GM18499 (cell line): ENCODE measurements around the gene LRRC8E.
A peak's percentile ranks its signal among the peaks of the same experiment; 100 is the strongest.
"Not testable (repeated sequence)": the region's sequence is repeated elsewhere in the genome, so short reads cannot be mapped to it uniquely, and the experiment has no call there.

Experiments used
- ATAC-seq: cut with Tn5 transposase; IDR thresholded peaks from one replicate; pipeline ENCODE4 v1.9.1; 2021; ENCODE audit warnings: moderate number of reproducible peaks; ENCODE audit not compliant: insufficient read depth, unreplicated experiment

The LRRC8E gene

DNA sequence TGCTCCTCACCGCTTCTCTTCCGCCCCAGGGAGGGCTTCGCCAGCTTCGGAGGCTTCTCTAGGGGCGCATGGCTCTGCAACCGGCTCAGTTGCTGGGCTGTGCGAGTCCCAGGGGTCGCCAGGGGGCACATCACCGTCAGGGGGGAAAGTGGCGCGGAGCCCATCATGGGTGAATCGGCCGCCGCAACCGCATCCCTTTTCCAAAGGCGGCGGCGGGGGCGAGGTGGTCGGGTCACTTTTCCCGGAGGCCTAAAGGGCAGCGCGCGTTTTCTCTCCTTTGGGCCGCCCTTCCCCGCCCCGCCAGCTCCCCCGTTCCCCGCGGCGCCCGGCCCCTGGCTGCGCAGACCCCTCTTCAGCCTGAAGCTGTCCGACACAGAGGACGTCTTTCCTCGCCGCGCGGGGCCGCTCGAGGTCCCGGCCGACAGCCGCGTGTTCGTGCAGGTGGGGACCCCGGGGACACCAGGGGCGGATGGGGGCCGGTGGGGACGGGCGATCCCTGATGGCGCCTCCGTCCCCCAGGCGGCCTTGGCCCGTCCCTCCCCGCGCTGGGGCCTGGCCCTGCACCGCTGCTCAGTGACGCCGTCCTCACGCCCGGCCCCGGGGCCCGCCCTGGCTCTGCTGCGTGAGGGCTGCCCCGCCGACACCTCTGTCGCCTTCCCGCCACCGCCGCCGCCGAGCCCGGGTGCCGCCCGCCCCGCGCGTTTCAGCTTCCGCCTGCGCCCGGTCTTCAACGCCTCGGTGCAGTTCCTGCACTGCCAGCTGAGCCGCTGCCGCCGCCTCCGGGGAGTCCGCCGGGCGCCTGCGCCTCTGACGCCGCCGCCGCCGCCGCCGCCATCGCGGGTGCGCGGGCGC is 28.0 kb downstream of the LRRC8E start:
- ATAC-seq, result no peak

DNA sequence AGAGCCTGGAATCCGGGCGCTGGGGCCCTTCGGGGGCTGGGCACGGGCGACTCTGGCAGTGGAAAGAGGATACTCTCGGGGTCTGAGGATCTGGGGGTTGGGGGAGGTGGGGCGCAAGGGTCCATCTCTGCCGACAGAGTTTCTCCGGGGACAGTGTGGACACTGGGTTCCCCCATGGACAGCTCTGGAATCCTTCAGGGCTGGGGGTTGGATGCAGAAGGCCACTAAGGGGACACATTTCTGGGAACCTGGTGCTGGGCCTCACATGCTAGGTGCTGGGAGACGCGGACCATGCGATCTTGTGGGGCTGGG is 28.6 kb downstream of the LRRC8E start:
- ATAC-seq, result no peak

DNA sequence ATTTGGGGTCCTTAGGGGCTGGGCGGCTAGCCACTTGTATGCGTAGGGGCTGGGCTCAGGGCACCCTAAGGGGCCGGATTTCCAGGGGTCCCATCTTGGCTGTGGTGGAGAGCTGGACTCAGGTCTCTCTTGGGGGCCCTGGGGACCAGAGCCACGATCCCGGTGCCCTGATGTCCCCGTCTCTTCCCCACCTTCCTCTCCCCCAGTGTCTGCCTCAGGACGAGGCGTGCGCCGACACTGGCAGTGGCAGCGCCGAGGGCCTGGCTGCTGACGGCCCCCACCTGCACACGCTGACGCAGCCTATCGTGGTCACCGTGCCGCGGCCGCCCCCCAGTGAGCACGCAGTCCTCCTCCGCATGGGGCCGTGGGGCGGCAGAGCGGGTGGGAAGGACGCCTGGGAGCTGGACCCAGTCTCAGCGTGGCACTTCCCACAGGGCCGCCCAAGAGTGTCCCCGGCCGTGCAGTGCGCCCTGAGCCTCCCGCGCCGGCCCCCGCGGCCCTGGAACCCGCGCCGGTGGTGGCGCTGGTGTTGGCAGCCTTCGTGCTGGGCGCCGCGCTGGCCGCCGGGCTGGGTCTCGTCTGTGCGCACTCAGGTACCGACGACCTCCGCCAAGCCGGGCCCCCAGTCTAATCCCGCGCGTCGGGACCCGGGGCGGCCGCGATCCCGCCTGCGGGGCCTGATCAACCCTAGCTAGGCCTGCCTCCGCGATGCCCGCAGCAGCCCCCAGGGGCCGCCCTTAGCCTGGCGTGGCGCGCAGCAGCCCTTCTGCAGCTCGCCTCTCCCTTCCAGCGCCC is 29.2 kb downstream of the LRRC8E start:
- ATAC-seq, result no peak

DNA sequence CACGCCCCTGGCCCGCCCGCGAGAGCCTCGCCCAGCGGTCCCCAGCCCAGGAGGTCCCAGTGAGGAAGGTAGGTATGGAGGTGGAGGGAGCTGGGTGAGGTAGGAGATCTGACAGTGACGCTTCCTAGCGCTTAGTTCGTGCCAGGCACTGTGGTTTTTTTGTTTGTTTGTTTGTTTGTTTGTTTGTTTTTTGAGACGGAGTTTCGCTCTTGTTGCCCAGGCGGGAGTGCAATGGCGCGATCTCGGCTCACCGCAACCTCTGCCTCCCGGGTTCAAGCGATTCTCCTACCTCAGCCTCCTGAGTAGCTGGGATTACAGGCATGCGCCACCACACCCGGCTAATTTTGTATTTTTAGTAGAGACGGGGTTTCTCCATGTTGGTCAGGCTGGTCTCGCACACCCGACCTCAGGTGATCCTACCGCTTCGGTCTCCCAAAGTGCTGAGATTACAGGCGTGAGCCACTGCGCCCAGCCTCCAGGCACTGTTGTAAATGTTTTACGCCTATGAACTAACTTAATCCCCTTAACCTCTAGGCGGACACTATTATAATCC is 29.8 kb downstream of the LRRC8E start:
- not testable (repeated sequence) for ATAC-seq

DNA sequence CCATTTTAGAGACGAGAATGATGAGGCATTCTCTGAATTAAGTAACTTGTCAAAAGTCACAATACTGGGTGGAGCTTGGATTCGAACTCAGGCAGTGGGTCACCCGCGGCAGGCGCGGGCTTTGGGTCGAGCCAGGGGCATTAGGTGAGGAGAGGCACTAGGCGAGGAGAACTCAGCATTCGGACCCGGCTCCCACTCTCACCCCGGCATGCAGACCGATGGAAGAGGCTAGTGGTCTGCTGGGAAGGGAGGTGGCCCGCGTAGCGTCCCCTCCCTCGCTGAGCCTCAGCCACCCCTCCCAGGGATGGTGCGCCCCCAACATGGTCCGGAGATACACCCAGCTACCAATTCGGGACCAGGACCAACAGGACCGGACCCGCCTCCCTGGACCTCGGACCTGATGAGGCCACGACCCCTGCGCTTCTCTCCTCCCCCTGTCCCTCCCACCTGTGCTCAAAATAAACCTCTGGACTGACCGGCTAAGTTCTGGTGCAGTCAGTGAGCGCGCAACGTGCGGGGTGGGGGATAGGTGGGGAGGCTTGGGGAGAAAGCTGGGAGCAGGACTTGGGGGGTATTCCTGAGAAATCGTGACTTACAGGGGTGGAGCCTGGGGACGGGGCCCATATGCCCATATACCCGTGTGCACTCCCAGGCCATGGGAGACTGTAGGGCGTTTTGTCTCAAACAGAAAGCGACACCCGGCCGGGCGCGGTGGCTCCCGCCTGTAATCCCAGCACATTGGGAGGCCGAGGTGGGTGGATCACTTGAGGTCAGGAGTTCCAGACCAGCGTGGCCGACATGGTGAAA is 30.5 kb downstream of the LRRC8E start:
- no peak for ATAC-seq

DNA sequence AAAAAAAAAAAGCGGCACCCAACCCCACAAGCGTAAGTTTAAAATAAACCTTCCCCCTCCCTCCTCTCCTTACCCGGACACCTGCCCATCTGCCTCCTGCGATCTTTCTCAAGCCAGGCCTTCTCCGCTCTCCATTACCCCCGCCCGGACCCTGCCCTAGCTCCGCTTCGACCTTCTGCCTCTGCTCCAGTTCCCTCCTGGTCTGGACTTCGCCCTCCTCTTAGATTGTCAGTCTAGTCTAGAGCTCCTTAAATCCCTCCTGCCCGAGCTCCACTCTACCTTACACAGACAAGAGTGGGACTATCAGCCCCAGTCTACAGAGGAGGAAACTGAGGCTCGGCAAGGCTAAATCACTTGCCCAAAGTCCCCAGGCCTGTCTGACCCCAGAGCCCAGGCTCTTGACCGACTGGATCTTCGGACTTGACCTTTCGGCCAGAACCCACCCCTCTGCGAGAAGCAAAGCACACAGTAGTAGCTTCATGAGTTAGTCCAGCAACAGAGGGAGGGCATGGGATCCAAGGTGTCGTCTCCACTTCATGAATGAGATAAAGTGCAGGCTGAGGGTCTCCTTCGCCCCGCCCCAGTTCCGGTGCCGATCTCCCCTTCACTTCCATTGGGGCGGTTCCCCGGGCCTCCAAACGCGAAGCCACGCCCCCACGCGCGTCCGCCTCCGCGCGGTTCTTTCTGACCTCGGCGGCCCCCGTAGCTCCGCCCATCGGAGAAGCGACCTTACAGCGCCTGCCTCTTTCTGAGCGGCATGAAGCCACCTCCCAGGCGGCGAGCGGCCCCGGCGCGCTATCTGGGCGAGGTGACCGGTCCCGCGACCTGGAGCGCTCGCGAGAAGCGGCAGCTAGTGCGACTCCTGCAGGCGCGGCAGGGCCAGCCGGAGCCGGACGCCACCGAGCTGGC is 31.6 kb downstream of the LRRC8E start, which contains the start of gene SNAPC2:
SNAPC2 (plus strand) TSS at position 729 of the 909 bp plus-strand sequence; CDS start at position 758, 29 bp downstream.
- peak; percentile 42 for ATAC-seq

DNA sequence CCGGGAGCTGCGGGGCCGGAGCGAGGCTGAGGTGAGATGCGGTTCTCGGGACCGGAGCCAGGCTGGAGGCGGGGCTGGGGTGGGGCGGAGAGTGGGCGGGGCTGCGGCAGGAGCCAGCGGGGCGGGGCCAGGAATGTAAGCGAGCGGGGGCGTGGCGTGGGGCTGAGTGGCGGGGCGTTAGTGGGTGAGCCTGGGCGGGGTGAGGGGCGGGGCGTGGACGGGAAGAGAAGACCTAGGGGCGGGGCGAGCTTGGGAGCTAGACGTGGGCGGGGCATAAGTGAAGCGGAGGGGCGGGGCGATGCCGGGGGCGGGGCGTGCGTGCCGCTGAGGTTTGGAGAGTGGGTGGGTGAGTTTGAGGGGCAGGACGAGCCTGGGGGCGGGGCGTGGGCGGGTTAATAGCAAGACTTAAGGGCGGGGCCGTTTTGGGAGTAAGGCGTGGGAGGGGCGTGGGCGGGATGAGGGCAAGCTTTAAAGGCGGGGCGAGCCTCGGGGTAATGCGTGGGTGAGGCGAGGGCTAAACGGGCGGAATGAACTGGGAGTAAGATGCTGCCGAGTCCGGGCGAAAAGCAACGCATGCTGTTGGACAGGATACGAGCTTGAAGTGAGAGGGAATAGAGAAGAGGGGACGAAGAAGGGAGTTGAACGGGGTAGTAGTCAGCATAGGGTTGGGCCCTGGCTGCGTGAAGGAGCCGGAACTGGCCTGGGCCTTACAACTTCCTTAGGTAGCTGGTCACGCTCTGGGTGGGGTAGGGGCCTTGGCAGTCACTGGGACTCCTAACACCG is 32.4 kb downstream of the LRRC8E start:
- ATAC-seq, result peak; percentile 30

DNA sequence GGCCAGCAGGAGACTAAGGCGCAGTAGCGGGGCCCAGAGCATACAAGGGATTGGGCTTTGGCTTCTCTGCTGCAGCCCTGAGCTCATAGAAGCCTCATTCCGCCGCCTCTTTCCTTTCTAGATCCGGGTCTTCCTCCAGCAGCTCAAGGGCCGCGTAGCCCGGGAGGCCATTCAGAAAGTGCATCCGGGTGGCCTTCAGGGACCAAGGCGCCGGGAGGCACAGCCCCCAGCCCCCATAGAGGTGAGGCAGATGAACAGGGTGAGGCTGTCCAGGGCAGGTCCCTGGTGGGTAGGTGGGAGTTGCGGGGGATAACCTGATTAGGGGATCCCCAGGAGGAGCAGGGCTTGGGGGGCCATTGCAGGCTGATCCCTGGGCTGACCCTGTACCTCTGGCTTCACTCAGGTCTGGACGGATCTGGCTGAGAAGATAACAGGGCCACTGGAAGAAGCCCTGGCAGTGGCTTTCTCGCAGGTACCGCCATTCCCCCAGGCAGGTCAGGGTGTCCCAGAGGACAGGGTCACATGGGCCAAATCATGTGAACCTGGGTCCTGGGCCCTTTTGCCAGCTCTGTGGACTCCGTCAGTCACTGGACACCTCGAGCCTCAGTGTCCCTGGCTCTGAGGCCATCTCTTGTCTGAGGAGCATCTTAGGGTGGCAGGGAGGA is 33.1 kb downstream of the LRRC8E start:
- ATAC-seq, result no peak

DNA sequence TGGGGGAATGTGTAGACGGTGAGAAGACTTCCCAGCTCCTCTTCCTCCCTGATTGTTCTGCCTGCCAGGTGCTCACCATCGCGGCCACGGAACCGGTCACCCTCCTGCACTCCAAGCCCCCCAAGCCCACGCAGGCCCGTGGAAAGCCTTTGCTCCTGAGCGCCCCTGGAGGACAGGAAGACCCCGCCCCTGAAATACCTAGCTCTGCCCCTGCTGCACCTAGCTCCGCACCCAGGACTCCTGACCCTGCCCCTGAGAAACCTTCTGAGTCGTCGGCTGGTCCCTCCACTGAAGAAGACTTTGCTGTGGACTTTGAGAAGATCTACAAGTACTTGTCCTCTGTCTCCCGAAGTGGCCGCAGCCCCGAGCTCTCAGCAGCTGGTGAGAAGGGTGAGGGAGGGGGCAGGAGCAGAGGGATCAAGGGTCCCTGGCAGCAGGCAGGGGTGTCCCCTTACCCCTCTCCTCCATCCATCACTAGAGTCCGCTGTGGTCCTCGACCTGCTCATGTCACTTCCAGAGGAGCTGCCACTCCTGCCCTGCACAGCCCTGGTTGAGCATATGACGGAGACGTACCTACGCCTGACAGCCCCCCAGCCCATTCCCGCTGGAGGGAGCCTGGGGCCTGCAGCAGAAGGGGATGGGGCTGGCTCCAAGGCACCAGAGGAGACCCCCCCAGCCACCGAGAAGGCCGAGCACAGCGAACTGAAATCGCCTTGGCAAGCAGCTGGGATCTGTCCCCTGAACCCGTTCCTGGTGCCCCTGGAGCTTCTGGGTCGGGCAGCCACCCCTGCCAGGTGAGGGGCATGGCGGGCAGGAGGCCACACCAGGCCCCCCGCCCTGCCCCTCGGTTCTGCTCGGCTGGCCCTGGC is 33.9 kb downstream of the LRRC8E start:
- ATAC-seq, result no peak

DNA sequence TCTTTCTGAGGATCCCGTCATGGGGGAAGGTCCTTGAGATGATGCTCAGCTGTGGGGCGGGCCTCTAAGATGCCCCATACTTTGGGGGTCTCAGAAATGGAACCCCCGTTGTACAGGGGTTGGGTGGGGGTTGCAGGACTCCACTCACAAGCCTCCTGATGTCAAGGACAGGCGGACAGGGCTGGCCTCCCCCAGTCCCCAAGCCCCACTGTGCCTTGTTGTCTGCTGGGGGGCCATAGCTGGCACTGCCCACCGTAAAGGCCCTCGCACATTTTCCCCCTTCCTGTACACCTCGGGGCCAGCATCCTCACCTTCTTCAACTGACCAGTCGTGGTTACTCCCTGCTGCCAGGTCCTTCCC is 34.5 kb downstream of the LRRC8E start:
- ATAC-seq, result no peak

DNA sequence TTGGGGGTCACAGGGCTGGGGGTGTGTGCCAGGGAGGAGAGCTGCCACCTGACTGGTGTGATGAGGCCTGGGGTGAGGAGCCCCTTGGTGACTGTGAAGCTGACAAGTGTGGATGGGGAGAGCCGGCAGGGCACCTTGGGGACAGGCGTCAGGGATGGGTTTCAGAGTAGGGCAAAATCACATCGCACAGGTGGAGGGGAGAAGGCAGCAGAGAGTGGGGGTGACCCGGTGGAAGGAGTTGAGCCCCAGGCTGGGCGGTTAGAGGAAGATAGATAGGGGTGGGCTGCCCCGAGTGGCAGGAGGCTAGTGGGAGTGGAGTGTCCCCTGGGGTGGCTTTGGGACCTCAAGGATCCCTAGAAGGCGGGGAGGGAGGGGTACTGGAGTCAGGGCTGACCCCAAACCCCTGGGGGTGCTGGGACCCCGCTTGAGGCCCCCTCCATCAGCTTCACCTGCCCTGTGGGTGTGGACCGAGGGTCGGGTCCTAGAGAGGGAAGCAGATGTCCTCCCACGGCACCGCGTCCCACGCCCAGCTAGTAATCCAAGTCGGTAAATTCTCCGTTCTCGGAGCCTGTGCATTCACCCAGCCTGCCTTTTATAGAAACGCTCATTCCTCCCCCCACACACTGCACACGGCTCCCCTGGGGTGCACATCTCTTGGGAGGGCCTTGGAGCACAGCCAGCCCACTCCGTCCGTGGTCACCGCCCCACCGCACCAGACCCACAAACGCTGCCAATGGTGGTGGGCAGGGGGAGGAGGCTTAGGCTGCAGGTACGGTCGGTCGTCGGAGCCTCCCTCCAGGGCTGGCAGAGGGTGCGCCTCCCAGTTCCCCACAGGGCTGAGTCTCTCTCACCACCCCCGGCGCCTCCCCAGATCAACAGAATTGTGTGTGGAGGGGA is 35.2 kb downstream of the LRRC8E start:
- ATAC-seq, result no peak

DNA sequence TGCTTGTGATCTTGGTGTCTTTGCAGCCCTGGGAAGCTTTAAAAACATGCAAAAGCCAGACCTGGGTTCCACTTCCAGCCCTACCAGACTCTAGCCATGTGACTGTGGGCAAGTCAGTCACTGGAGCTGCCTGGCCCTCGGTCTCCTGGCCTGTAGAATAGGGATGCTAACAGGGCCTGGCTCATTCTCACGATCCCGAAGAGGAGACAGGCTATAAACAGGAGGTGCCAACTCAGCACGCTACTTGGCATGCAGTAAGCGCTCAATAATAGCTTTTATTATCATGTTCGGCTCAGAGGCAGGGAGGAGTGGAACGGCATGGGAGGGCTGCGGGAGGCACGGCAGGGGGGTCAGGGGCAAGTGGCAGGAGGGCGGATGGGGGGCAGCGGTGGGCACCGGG is 35.9 kb downstream of the LRRC8E start:
- ATAC-seq, result no peak

DNA sequence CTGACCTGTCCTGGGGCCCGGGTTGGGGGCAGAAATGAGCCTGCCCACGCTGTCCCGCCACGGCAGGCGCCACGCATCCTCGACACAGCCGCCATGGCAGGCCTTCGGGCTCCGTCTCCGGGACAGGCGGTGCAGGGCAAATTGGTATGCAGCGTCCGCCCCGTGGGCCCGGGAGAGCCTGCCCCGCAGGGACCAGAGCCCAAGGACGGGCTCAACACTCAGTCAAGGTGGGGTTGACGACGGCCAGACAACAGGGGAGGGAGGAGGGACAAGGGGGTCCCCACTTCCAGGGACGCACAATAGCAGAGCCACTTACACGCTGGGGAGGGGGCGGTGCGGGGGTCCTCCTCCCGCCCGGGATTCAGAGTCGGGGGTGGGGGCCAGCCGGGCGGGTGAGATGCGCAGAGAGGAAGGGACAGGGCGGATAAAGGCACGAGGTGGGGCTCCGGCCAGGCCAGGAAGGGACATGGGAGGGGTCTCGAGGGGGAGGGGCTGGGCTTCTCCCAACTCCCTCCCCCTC is 36.4 kb downstream of the LRRC8E start:
- no peak for ATAC-seq

DNA sequence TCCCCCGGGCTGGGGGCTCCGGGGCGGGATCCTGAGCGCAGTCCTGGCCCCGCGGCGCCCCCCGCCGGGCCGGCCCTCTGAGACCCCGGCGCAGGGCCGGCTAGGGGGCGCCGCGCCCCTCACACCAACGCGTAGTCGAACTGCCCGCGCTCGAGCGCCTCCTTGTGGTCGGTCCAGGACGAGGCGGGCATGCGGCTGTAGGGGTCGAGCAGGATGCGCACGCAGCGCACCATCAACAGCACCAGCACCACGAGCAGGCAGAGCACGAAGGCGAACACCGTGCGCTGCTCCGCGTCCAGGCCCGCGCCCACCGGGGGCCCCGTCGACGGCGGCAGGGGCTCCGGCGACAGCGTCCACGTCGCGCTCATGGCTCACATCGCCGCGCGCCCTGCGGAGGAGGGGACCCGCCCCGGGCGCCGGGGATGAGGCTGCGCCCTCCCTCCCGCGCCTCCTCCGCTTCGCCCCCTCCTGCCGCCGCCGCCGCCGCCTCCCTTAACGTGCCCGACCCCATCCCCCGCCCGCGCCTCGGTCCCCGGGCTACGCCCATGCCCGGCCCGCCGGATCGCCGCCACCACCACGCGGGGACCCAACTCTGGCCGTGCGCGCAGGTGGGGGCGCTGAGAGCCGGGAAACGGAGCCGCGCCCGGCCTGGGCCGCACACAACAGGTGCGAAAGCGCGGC is 37.0 kb downstream of the LRRC8E start:
- ATAC-seq, result no peak

DNA sequence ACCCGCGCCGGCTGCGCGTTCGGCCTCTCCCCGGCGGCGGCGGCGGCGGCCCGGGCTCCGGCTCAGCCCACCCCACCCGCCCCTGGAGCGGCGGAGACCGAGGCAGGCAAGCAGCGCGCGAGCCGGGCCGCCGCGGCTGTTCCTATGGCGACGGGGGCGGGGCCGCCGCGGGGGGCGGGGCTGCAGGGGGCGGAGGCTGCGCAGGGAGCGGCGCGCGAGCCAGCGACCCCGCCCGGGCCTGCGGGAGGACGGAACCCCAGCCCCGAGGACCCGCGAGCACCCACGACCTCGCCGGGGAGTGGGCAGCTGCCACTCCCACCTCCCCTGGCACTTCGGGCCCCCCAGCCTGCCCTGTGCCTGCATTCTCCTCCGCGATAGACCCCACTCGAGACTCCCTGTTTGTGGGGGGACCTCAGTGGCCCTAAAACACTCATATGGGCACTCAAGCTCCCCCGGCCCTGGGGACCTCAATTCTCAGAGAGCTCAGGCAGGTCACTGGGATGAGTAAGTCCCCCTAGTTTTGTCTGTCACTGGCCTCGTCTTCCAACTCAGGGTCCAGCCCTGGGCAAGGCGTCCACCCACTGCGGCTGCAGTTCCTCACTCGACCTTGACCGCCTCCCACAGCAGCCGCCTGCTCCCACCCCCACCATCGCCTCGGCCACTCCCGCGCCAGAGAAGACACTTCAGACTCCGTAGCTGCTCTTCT is 37.9 kb downstream of the LRRC8E start, which contains the start of gene CTXN1:
CTXN1 (minus strand) TSS at position 115 of the 706 bp plus-strand sequence. CDS start 597 bp downstream, outside the sequence.
- no peak for ATAC-seq
